KMS-11 (cell line): ENCODE measurements around the gene NAV2.

ENCODE experiments used
- H2AFZ ChIP-seq: fragments of 200-600 bp; sonication (generic); 2 replicates; pipeline ENCODE4 v1.6.1; 2016; ENCODE audit warnings: antibody characterized with exemption, mixed run types, low read depth
- H3K27ac ChIP-seq: fragments of 200-600 bp; sonication (generic); 2 replicates; pipeline ENCODE4 v1.6.1; 2016; ENCODE audit warnings: mild to moderate bottlenecking, mixed run types
- H3K27me3 ChIP-seq: fragments of 200-600 bp; sonication (generic); 2 replicates; pipeline ENCODE4 v1.6.1; 2017; ENCODE audit warnings: mild to moderate bottlenecking, low read depth, mixed run types, moderate library complexity; ENCODE audit not compliant: insufficient read depth
- H3K36me3 ChIP-seq: fragments of 200-600 bp; sonication (generic); 2 replicates; pipeline ENCODE4 v1.6.1; 2017; ENCODE audit warnings: mild to moderate bottlenecking, mixed run types; ENCODE audit not compliant: insufficient read depth
- H3K4me1 ChIP-seq: fragments of 200-600 bp; sonication (generic); 2 replicates; pipeline ENCODE4 v1.6.1; 2016; ENCODE audit warnings: mild to moderate bottlenecking, low read depth, mixed run types; ENCODE audit not compliant: poor library complexity, severe bottlenecking
- H3K4me2 ChIP-seq: fragments of 200-600 bp; sonication (generic); 2 replicates; pipeline ENCODE4 v1.7.0; 2016; ENCODE audit warnings: mild to moderate bottlenecking, mixed run types
- H3K4me3 ChIP-seq: fragments of 200-600 bp; sonication (generic); IDR thresholded peaks from 2 replicates; pipeline ENCODE4 v1.6.1; 2017; ENCODE audit warnings: low read depth, low read length, mixed read lengths; ENCODE audit not compliant: insufficient read depth
- H3K79me2 ChIP-seq: fragments of 200-600 bp; sonication (generic); 2 replicates; pipeline ENCODE4 v1.6.1; 2016; ENCODE audit warnings: low read depth, mixed run types; ENCODE audit not compliant: insufficient read depth
- H3K9ac ChIP-seq: fragments of 200-600 bp; sonication (generic); 2 replicates; pipeline ENCODE4 v1.6.1; 2016; ENCODE audit warnings: mild to moderate bottlenecking, mixed run types
- H4K20me1 ChIP-seq: fragments of 200-600 bp; sonication (generic); 2 replicates; pipeline ENCODE4 v1.6.1; 2016; ENCODE audit warnings: mild to moderate bottlenecking, mixed run types; ENCODE audit not compliant: insufficient read depth
- TF ChIP-seq, protein P1 (sequence below): fragments of 200-600 bp; sonication (generic); conservative IDR thresholded peaks from 2 replicates; pipeline ENCODE4 v1.6.1; 2017; ENCODE audit warnings: low read depth, mild to moderate bottlenecking, antibody characterized with exemption, low read length, moderate library complexity, mixed read lengths

Gene NAV2

DNA sequence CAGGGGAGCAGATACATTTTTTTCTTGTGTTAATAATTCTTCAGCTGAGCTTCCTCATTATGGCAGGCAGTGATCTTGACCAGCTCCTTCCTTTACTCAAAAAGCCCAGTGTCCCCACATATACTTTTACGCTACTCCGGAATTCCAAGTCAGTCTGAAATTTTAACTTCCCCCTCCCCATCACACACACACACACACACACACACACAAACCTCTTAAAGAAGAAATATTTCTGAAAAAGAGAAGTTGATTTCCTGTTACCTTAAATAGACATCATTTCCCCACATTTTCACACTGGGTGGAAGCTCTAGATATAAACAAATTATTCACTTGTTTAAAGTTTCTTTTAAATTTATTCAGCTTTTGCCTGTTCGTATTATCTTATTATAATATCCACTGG is 333.8 kb downstream of the NAV2 start:
- no peaks in the 10 kb centered on the region for H3K4me1 ChIP-seq
- H2AFZ ChIP-seq, result no peak overlapping the region
- TF ChIP-seq, protein P1, sequence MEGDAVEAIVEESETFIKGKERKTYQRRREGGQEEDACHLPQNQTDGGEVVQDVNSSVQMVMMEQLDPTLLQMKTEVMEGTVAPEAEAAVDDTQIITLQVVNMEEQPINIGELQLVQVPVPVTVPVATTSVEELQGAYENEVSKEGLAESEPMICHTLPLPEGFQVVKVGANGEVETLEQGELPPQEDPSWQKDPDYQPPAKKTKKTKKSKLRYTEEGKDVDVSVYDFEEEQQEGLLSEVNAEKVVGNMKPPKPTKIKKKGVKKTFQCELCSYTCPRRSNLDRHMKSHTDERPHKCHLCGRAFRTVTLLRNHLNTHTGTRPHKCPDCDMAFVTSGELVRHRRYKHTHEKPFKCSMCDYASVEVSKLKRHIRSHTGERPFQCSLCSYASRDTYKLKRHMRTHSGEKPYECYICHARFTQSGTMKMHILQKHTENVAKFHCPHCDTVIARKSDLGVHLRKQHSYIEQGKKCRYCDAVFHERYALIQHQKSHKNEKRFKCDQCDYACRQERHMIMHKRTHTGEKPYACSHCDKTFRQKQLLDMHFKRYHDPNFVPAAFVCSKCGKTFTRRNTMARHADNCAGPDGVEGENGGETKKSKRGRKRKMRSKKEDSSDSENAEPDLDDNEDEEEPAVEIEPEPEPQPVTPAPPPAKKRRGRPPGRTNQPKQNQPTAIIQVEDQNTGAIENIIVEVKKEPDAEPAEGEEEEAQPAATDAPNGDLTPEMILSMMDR, result no peak
- H3K36me3 ChIP-seq, result no peaks in the 10 kb centered on the region
- H3K9ac ChIP-seq, result no peak overlapping the region
- no peaks in the 10 kb centered on the region for H4K20me1 ChIP-seq
- no peak overlapping the region for H3K27ac ChIP-seq
- H3K4me2 ChIP-seq, result no peak overlapping the region
- H3K27me3 ChIP-seq, result no peaks in the 10 kb centered on the region
- H3K4me3 ChIP-seq, result no peak overlapping the region
- no peaks in the 10 kb centered on the region for H3K79me2 ChIP-seq

DNA sequence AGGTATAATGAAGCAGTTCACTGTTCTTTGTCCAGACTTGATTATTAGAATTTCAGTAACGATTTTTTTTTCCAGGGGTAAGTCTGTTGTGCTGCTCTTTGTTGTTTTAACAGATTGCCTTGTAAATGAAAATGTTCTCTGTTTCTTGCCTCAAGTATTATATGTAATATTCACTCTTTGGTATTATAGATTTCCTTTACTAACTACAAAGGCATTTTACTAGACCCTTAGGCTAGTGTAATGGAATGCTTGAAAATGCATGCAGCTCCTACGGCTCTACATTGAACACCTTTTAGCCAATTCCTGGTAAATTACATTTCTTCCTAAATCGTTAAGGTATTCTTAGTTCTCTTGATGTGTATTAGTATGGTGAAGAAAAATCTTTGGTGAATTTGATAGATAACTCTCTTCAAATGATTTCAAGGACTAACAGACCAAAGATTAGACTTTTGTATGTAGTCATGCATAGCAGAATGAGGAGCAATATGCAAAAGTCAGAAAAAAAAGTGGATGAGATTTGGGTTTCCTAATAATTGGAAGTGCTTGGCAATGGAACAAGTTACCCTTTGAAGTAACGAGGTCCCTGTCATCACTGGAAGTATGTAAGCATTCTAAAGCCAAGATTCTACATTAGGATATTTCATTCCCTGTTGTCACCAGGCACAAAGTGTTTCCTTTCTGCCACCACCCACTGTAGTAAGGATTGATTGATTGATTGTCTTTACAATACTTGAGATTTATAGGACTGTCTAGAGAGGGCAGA is 334.6 kb downstream of the NAV2 start:
- Histone ChIP-seq H3K27me3 (no peaks in the 10 kb centered on the region), H3K27ac (no peak overlapping the region), H3K4me3 (no peak overlapping the region), H4K20me1 (no peaks in the 10 kb centered on the region), H3K36me3 (no peaks in the 10 kb centered on the region), H3K9ac (no peak overlapping the region), H2AFZ (no peak overlapping the region), H3K79me2 (no peaks in the 10 kb centered on the region), H3K4me2 (no peak overlapping the region), H3K4me1 (no peaks in the 10 kb centered on the region)
- TF ChIP-seq, protein P1, result no peak

DNA sequence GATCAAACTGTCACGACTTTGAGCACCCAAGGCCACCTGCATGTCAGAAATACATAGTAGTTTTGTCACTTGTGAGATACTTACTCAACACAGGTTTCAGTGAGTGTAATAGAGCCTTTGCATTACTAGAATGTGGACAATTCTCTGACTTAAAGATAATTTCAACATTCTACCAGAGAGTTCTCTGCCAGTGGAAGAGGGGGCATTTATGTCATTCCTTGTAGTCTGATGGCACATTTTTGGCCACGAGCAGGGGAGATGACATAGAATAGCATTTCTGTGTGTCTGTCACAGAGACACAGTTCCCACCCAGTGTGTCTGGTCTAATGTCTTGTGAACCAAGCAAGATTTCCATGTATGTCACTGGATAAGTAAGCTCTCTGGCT is 335.1 kb downstream of the NAV2 start:
- Histone ChIP-seq H3K4me2 (no peak overlapping the region), H3K4me1 (no peaks in the 10 kb centered on the region), H3K27ac (no peak overlapping the region), H3K4me3 (no peak overlapping the region), H3K9ac (no peak overlapping the region), H3K27me3 (no peaks in the 10 kb centered on the region), H3K36me3 (no peaks in the 10 kb centered on the region), H2AFZ (no peak overlapping the region), H4K20me1 (no peaks in the 10 kb centered on the region), H3K79me2 (no peaks in the 10 kb centered on the region)
- TF ChIP-seq, protein P1, result no peak

DNA sequence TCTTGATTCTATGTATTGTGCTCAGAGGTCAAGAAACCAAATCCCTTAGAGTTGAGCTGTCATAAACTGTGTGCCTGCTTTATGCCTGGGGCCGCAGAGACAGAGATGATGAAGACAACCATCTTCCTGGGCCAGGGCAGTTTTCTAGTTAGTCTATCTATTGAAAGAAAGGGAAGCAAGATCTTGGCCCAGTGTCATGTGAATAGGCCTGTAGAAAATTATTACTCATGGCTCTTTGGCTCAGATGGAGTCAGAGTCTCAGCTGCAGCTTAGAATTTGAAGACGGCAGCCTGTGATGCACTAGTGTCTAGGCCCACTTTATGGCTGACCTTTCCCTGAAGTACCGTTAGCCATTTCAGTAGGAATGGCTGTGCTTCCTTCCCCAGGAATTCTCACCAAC is 335.6 kb downstream of the NAV2 start:
- Histone ChIP-seq H2AFZ (no peak overlapping the region), H3K4me2 (no peak overlapping the region), H3K79me2 (no peaks in the 10 kb centered on the region), H3K9ac (no peak overlapping the region), H4K20me1 (no peaks in the 10 kb centered on the region), H3K27ac (no peak overlapping the region), H3K4me3 (no peak overlapping the region), H3K36me3 (no peaks in the 10 kb centered on the region), H3K4me1 (no peaks in the 10 kb centered on the region), H3K27me3 (no peaks in the 10 kb centered on the region)
- TF ChIP-seq, protein P1, result no peak
